K562 (cell line): Measurements from ENCODE around the gene CERS6. TPM values are rescaled to one million over a fixed set of nuclear protein-coding genes. Genes with fewer than 3 reads are reported as not detected.

ENCODE experiments used
- BACH1 ChIP-seq: fragments of 200-800 bp; sonication (Bioruptor generic); IDR thresholded peaks from 2 replicates; pipeline ENCODE4 v1.6.1; 2016; ENCODE audit warnings: missing genetic modification characterization, missing compliant biosample characterization
- BCL6 ChIP-seq: fragments of 250-450 bp; sonication (Bioruptor Pico); IDR thresholded peaks from 2 replicates; pipeline ENCODE4 v1.4.0; 2020
- CAMTA2 ChIP-seq: fragments of 250-450 bp; sonication (Bioruptor Pico); conservative IDR thresholded peaks from 2 replicates; pipeline ENCODE4 v1.5.1; 2022
- CBFB ChIP-seq: sonication (generic); formaldehyde crosslinking; IDR thresholded peaks from 2 replicates; pipeline ENCODE4 v1.4.0; 2020; ENCODE audit warnings: mild to moderate bottlenecking, missing genetic modification reagents
- CBX3 ChIP-seq, 2 experiments: IDR thresholded peaks; 1 replicate in 1 of 2; 2 replicates in 1 of 2; pipeline ENCODE4 v1.6.1; 2012; ENCODE audit warnings: inconsistent platforms in 2 of 2, low read length in 2 of 2, borderline replicate concordance in 1 of 2, control low read depth in 1 of 2
- E2F3 ChIP-seq: fragments of 250-450 bp; sonication (Bioruptor Pico); IDR thresholded peaks from 2 replicates; pipeline ENCODE4 v1.4.0; 2020; ENCODE audit warnings: mild to moderate bottlenecking
- HNRNPL ChIP-seq: fragments of 200-400 bp; formaldehyde crosslinking; IDR thresholded peaks from 2 replicates; pipeline ENCODE4 v1.6.1; 2017; ENCODE audit warnings: low read depth, mild to moderate bottlenecking, low read length
- MCM7 ChIP-seq, 2 experiments: fragments of 450-650 bp; IDR thresholded peaks; 2 replicates each; pipeline ENCODE4 v1.6.1; 2016 to 2018
- NCOA2 ChIP-seq, 2 experiments: fragments of 450-650 bp; IDR thresholded peaks; 2 replicates each; pipeline ENCODE4 v1.6.1; 2018; ENCODE audit warnings: mild to moderate bottlenecking in 2 of 2, moderate library complexity in 1 of 2; ENCODE audit not compliant: partially characterized antibody in 2 of 2
- NR1H2 ChIP-seq: sonication (generic); formaldehyde crosslinking; IDR thresholded peaks from 2 replicates; pipeline ENCODE4 v1.4.0; 2020; ENCODE audit warnings: mild to moderate bottlenecking, missing genetic modification reagents
- SIX5 ChIP-seq, 2 experiments: IDR thresholded peaks; 2 replicates each; pipeline ENCODE4 v1.6.1; 2011; ENCODE audit warnings: low read length in 2 of 2, borderline replicate concordance in 1 of 2, low read depth in 1 of 2, mild to moderate bottlenecking in 1 of 2, moderate library complexity in 1 of 2; ENCODE audit not compliant: insufficient read depth in 1 of 2
- ZNF165 ChIP-seq: fragments of 250-450 bp; sonication (Bioruptor Pico); IDR thresholded peaks from 2 replicates; pipeline ENCODE4 v1.4.0; 2020; ENCODE audit warnings: borderline replicate concordance
- ZNF174 ChIP-seq: fragments of 250-450 bp; sonication (Bioruptor Pico); IDR thresholded peaks from 2 replicates; pipeline ENCODE4 v1.4.0; 2020; ENCODE audit warnings: mild to moderate bottlenecking
- ZNF41 ChIP-seq: fragments of 250-450 bp; sonication (Bioruptor Pico); conservative IDR thresholded peaks from 2 replicates; pipeline ENCODE4 v1.4.0; 2020; ENCODE audit warnings: mild to moderate bottlenecking
- ZNF644 ChIP-seq: fragments of 200-800 bp; sonication (Bioruptor generic); IDR thresholded peaks from 2 replicates; pipeline ENCODE4 v1.6.1; 2016; ENCODE audit warnings: low read depth, missing genetic modification characterization, missing compliant biosample characterization
- ZNF699 ChIP-seq: fragments of 250-450 bp; sonication (Bioruptor Pico); IDR thresholded peaks from 2 replicates; pipeline ENCODE4 v1.8.0; 2021; ENCODE audit warnings: mild to moderate bottlenecking, moderate library complexity; ENCODE audit not compliant: insufficient replicate concordance
- polyA plus RNA-seq, 8 experiments: library from polyadenylated mRNA; depleted of rRNA in 4 of 8; stranded (reverse) in 5 of 8; unstranded in 3 of 8; fragments of >200 nt; fragmentation: Nextera tagmentation in 2 of 8; fragmentation: Illumina TruSeq in 1 of 8; extraction: Ambion mirVana in 2 of 8; extraction: Trizol in 1 of 8; gene quantifications; 2 replicates each; pipeline versions ENCODE4 v1.2.1 to v1.2.3, GENCODE V29; 2011 to 2014; ENCODE audit warnings: inconsistent platforms in 1 of 8, missing spikeins in 1 of 8
- total RNA-seq, 7 experiments: library from RNA; depleted of rRNA in 6 of 7; stranded (reverse); fragments of >200 nt in 6 of 7; fragmentation: Illumina TruSeq in 2 of 7; extraction: Trizol in 2 of 7; gene quantifications; 2 replicates each; pipeline versions ENCODE4 v1.2.1 to v1.2.3, GENCODE V29; 2011 to 2021; ENCODE audit warnings: low replicate concordance in 1 of 7
- TF ChIP-seq, protein P1 (sequence below): sonication (generic); formaldehyde crosslinking; IDR thresholded peaks from 2 replicates; pipeline ENCODE4 v1.8.0; 2022; ENCODE audit warnings: mild to moderate bottlenecking, missing genetic modification reagents
- TF ChIP-seq, protein P2 (sequence below): fragments of 250-450 bp; sonication (Bioruptor Pico); IDR thresholded peaks from 2 replicates; pipeline ENCODE4 v1.8.0; 2021; ENCODE audit warnings: moderate library complexity, mild to moderate bottlenecking, inconsistent platforms
- TF ChIP-seq, protein P3 (sequence below): fragments of 250-450 bp; sonication (Bioruptor Pico); IDR thresholded peaks from 2 replicates; pipeline ENCODE4 v1.9.0; 2021; ENCODE audit warnings: mild to moderate bottlenecking
- TF ChIP-seq, protein P4 (sequence below), 3 experiments: fragments of 200-800 bp in 1 of 3; sonication (Bioruptor generic) in 1 of 3; sonication (generic) in 1 of 3; formaldehyde crosslinking in 1 of 3; IDR thresholded peaks; 2 replicates each; pipeline versions ENCODE4 v1.6.1 to v1.8.0; 2016 to 2022; ENCODE audit warnings: mild to moderate bottlenecking in 2 of 3, missing compliant biosample characterization in 2 of 3, missing genetic modification characterization in 2 of 3, missing genetic modification reagents in 1 of 3

CERS6 gene
- total and polyA plus RNA-seq, 9 of the 15 experiments (the other 6 are each of a cell fraction or from before 2014, with no cell fraction given): 1.6 to 13.6 (median 11.4) TPM

DNA sequence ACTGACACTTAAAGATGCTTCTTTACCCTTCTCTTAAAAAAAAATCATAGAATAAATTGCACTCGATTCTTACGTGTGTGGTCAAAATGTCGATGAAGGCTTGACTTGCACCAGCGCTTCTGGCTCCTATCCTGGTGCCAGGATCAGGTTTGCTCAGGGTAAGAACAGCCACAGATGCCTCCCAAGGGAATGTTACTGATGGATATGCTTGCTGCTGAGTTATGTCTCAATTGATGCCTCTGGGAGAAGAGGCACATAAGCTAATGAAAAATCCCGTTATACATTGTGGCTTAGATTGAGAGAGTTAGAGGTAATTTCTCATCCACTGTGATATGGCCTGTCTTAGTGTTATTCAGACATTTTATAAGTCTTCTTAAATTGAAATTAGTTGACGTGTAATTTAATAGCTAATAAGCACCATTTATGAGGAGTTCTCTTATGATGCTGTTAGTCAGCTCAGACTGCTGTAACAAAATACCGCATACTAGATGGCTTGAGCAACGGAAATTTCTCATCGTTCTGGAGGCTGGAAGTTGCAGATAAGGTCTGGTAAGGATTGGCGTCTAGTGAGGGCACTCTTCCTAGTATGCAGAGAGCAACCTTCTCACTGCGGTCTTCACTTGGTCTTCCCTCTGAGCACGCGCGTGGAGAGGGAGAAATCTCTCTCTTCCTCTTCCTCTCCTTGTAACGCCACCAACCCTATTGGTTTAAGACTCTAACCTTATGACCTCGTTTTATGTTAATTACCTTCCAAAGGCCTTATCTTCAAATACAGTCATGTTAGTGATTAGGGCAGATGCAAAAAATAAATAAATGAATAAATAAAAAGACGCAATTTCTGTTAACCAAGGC lies 229.8 kb downstream of the CERS6 start (continued):
- TF ChIP-seq, protein P1, sequence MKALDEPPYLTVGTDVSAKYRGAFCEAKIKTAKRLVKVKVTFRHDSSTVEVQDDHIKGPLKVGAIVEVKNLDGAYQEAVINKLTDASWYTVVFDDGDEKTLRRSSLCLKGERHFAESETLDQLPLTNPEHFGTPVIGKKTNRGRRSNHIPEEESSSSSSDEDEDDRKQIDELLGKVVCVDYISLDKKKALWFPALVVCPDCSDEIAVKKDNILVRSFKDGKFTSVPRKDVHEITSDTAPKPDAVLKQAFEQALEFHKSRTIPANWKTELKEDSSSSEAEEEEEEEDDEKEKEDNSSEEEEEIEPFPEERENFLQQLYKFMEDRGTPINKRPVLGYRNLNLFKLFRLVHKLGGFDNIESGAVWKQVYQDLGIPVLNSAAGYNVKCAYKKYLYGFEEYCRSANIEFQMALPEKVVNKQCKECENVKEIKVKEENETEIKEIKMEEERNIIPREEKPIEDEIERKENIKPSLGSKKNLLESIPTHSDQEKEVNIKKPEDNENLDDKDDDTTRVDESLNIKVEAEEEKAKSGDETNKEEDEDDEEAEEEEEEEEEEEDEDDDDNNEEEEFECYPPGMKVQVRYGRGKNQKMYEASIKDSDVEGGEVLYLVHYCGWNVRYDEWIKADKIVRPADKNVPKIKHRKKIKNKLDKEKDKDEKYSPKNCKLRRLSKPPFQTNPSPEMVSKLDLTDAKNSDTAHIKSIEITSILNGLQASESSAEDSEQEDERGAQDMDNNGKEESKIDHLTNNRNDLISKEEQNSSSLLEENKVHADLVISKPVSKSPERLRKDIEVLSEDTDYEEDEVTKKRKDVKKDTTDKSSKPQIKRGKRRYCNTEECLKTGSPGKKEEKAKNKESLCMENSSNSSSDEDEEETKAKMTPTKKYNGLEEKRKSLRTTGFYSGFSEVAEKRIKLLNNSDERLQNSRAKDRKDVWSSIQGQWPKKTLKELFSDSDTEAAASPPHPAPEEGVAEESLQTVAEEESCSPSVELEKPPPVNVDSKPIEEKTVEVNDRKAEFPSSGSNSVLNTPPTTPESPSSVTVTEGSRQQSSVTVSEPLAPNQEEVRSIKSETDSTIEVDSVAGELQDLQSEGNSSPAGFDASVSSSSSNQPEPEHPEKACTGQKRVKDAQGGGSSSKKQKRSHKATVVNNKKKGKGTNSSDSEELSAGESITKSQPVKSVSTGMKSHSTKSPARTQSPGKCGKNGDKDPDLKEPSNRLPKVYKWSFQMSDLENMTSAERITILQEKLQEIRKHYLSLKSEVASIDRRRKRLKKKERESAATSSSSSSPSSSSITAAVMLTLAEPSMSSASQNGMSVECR (CRISPR knock-in tag): no peak
- TF ChIP-seq ZNF174 (CRISPR knock-in tag) (no peak), ZNF644 (tag) (peak; percentile 72; the same call in 1 of the 2 replicates), CBFB (no peak), BACH1 (no peak), CAMTA2 (CRISPR knock-in tag) (no peak), ZNF699 (CRISPR knock-in tag) (no peak), NCOA2 (IDR thresholded peaks at IDR 0.05; ENCODE audit: partially characterized antibody in 2 of 2) (no peak), ZNF41 (CRISPR knock-in tag) (no peak), SIX5 (IDR thresholded peaks at IDR 0.05; ENCODE audit: borderline replicate concordance in 1 of 2, insufficient read depth in 1 of 2, low read depth in 1 of 2, low read length in 2 of 2) (no peak), NR1H2 (CRISPR knock-in tag) (no peak), CBX3 (IDR thresholded peaks at IDR 0.05; ENCODE audit: borderline replicate concordance in 1 of 2, low read length in 2 of 2) (peak in 1 of 2 experiments; percentile 88; a peak in 2 of 3 replicates), E2F3 (no peak), BCL6 (no peak), HNRNPL (no peak), MCM7 (IDR thresholded peaks at IDR 0.05) (no peak), ZNF165 (CRISPR knock-in tag) (no peak)
- TF ChIP-seq, protein P2, sequence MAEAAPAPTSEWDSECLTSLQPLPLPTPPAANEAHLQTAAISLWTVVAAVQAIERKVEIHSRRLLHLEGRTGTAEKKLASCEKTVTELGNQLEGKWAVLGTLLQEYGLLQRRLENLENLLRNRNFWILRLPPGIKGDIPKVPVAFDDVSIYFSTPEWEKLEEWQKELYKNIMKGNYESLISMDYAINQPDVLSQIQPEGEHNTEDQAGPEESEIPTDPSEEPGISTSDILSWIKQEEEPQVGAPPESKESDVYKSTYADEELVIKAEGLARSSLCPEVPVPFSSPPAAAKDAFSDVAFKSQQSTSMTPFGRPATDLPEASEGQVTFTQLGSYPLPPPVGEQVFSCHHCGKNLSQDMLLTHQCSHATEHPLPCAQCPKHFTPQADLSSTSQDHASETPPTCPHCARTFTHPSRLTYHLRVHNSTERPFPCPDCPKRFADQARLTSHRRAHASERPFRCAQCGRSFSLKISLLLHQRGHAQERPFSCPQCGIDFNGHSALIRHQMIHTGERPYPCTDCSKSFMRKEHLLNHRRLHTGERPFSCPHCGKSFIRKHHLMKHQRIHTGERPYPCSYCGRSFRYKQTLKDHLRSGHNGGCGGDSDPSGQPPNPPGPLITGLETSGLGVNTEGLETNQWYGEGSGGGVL: no peak
- TF ChIP-seq, protein P3, sequence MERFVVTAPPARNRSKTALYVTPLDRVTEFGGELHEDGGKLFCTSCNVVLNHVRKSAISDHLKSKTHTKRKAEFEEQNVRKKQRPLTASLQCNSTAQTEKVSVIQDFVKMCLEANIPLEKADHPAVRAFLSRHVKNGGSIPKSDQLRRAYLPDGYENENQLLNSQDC (CRISPR knock-in tag): no peak
- TF ChIP-seq, protein P4, sequence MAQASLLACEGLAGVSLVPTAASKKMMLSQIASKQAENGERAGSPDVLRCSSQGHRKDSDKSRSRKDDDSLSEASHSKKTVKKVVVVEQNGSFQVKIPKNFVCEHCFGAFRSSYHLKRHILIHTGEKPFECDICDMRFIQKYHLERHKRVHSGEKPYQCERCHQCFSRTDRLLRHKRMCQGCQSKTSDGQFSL (CRISPR knock-in tag; IDR thresholded peaks at IDR 0.05): no peak
- TF ChIP-seq, protein P4 (tag; IDR thresholded peaks at IDR 0.05): no peak
